OCI-LY1 (cell line): ENCODE results near the gene CFAP20DC.

Source experiments
- H2AFZ ChIP-seq: fragments of 200-600 bp; sonication (generic), shearing (Covaris generic); 2 replicates; pipeline ENCODE4 v1.6.0; 2014; ENCODE audit warnings: antibody characterized with exemption, mild to moderate bottlenecking, low read length
- H3F3A ChIP-seq: fragments of 200-600 bp; sonication (generic), shearing (Covaris generic); 2 replicates; pipeline ENCODE4 v1.6.0; 2014; ENCODE audit warnings: mild to moderate bottlenecking, antibody characterized with exemption, low read length, moderate library complexity; ENCODE audit not compliant: insufficient read depth
- H3K27ac ChIP-seq: fragments of 200-600 bp; sonication (generic); 2 replicates; pipeline ENCODE4 v1.5.1; 2014; ENCODE audit warnings: low read length, mixed run types, mild to moderate bottlenecking, low read depth; ENCODE audit not compliant: poor library complexity, severe bottlenecking
- H3K27me3 ChIP-seq: fragments of 200-600 bp; sonication (generic); 2 replicates; pipeline ENCODE4 v1.6.0; 2014; ENCODE audit warnings: antibody characterized with exemption, mild to moderate bottlenecking, low read length, moderate library complexity; ENCODE audit not compliant: insufficient read depth
- H3K36me3 ChIP-seq: fragments of 200-600 bp; sonication (generic); 2 replicates; pipeline ENCODE4 v1.6.1; 2014; ENCODE audit warnings: mild to moderate bottlenecking, antibody characterized with exemption, low read length, moderate library complexity, mixed read lengths; ENCODE audit not compliant: insufficient read depth
- H3K4me1 ChIP-seq: fragments of 200-600 bp; sonication (generic); 2 replicates; pipeline ENCODE4 v1.5.1; 2014; ENCODE audit warnings: mild to moderate bottlenecking, low read length, moderate library complexity; ENCODE audit not compliant: insufficient read depth, severe bottlenecking
- H3K4me2 ChIP-seq: fragments of 200-600 bp; sonication (generic), shearing (Covaris generic); 2 replicates; pipeline ENCODE4 v1.6.1; 2014; ENCODE audit warnings: low read length
- H3K4me3 ChIP-seq: fragments of 200-600 bp; sonication (generic); 2 replicates; pipeline ENCODE4 v1.5.1; 2014; ENCODE audit warnings: low read length, low read depth, mild to moderate bottlenecking, mixed read lengths; ENCODE audit not compliant: poor library complexity, severe bottlenecking
- H3K79me2 ChIP-seq: fragments of 200-600 bp; shearing (Covaris generic); 2 replicates; pipeline ENCODE4 v1.6.1; 2016; ENCODE audit warnings: mixed run types, low read length, mixed read lengths; ENCODE audit not compliant: insufficient read depth
- H3K9ac ChIP-seq: fragments of 200-600 bp; sonication (generic), shearing (Covaris generic); 2 replicates; pipeline ENCODE4 v1.6.1; 2014; ENCODE audit warnings: mild to moderate bottlenecking, low read length, mixed read lengths
- H3K9me2 ChIP-seq: fragments of 200-600 bp; sonication (generic), shearing (Covaris generic); 2 replicates; pipeline ENCODE4 v1.6.1; 2014; ENCODE audit warnings: low read depth, mild to moderate bottlenecking, low read length, mixed read lengths
- H3K9me3 ChIP-seq: fragments of 200-600 bp; shearing (Covaris generic); 2 replicates; pipeline ENCODE4 v1.6.1; 2014; ENCODE audit warnings: low read length, mixed read lengths
- H4K20me1 ChIP-seq: fragments of 200-600 bp; sonication (generic), shearing (Covaris generic); 2 replicates; pipeline ENCODE4 v1.6.0; 2016; ENCODE audit warnings: mild to moderate bottlenecking, low read length; ENCODE audit not compliant: insufficient read depth
- CTCF ChIP-seq: fragments of 200-600 bp; sonication (generic), shearing (Covaris generic); IDR thresholded peaks from 2 replicates; pipeline ENCODE4 v1.5.1; 2017; ENCODE audit warnings: mild to moderate bottlenecking, antibody characterized with exemption, low read length, moderate library complexity, mixed read lengths
- EZH2 ChIP-seq: fragments of 200-600 bp; sonication (generic), shearing (Covaris generic); IDR thresholded peaks from 2 replicates; pipeline ENCODE4 v1.8.0; 2017; ENCODE audit warnings: borderline replicate concordance, mixed run types, mild to moderate bottlenecking, antibody characterized with exemption, low read length, moderate library complexity, mixed read lengths

Gene CFAP20DC

GRCh38 chr3:58874795-58875194 is 175.0 kb downstream of the CFAP20DC start:
- Histone ChIP-seq H3K36me3 (no peaks in the 10 kb centered on the region), H3K9me2 (no peaks in the 10 kb centered on the region), H3K9ac (no peak overlapping the region), H3K4me1 (no peaks in the 10 kb centered on the region), H4K20me1 (no peaks in the 10 kb centered on the region), H3F3A (no peaks in the 10 kb centered on the region), H3K27ac (no peak overlapping the region), H3K27me3 (no peaks in the 10 kb centered on the region), H3K9me3 (no peaks in the 10 kb centered on the region), H3K79me2 (no peaks in the 10 kb centered on the region), H2AFZ (no peak overlapping the region), H3K4me3 (no peak overlapping the region), H3K4me2 (no peak overlapping the region)
- TF ChIP-seq EZH2 (no peak), CTCF (no peak)

- Histone ChIP-seq H3K27me3 (no peaks in the 10 kb centered on the region), H3K4me2 (no peak overlapping the region), H2AFZ (no peak overlapping the region), H3K27ac (no peak overlapping the region), H3K9ac (no peak overlapping the region), H3K4me1 (no peaks in the 10 kb centered on the region), H3F3A (no peaks in the 10 kb centered on the region), H4K20me1 (no peaks in the 10 kb centered on the region), H3K4me3 (no peak overlapping the region), H3K36me3 (no peaks in the 10 kb centered on the region), H3K79me2 (no peaks in the 10 kb centered on the region), H3K9me2 (no peaks in the 10 kb centered on the region), H3K9me3 (no peaks in the 10 kb centered on the region)
- no peak for TF ChIP-seq CTCF
- no peak for TF ChIP-seq EZH2
Observed at GRCh38 chr3:58874248-58874741, 175.5 kb downstream of the CFAP20DC start.

- Histone ChIP-seq H4K20me1 (no peaks in the 10 kb centered on the region), H2AFZ (no peak overlapping the region), H3K4me1 (no peaks in the 10 kb centered on the region), H3K36me3 (no peaks in the 10 kb centered on the region), H3K27me3 (no peaks in the 10 kb centered on the region), H3K9me2 (no peaks in the 10 kb centered on the region), H3K4me3 (no peak overlapping the region), H3K4me2 (no peak overlapping the region), H3K9me3 (no peaks in the 10 kb centered on the region), H3F3A (no peaks in the 10 kb centered on the region), H3K9ac (no peak overlapping the region), H3K79me2 (no peaks in the 10 kb centered on the region), H3K27ac (no peak overlapping the region)
- no peak for TF ChIP-seq EZH2
- TF ChIP-seq CTCF, result no peak
Observed at GRCh38 chr3:58868097-58868779, 181.6 kb downstream of the CFAP20DC start.
